Germinal center (tissue), 1 donor: Measurements from ENCODE around the gene FBXO7.

Experiments used
- DNase-seq: peaks from one replicate; pipeline ENCODE4 v3.0.0; 2012; ENCODE audit warnings: mixed read lengths, low spot score

FBXO7 gene

DNA sequence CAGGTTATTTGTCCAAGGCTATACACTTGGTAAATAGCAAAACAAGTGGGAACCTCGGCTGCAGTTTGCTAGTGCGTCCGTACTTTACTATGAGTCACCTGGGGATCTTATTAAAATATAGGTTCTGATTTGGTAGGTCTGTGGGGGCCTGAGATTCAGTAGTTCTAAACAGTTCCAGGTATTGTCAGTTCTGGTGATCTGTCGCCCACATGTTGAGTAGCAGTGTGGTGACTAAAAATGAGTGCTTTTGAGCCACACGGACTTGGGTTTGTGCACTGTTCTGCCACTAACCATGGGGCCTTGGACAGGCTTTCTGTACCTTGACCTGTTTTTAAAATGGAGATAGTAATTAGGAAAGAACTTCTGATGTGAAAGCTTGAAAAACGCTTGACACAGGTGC, 15.7 kb downstream of the FBXO7 start:
- no peak for DNase-seq

DNA sequence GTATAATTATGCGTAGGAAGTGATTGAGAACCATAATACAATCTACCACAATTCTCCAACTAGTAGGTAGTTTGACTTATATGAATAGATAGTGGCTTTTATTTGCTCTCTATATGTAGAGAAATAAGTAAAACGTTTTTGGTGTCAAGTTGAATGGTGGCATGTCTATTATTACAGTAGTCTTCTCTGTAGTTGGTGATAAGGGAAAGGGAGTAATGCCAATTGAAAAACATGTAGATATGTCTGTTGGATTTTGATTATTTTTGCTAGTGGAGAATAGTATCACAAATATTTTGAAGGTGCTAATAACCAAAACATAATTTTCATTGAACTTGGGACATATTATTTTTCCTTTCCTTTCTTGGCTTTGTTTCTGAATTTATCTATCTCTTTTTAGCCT, 17.5 kb downstream of the FBXO7 start:
- no peak for DNase-seq

DNA sequence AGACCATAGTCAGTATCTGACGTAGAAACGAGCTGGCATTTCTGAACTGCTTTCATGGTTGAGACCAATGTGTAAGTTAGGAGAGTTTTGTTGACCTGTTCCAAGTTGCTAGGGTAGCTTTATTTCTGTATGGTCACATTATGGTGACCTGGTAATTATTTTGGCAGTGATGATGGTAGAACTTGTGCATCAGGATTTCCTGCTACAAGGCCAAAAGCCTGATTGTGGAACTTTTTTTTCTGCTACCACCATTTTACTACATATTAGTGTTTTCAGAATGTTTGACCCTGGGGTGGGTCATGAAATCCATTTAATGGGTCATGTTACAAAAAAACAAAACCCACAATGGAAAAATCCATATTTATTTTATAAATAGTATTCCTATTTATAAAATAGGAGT, 18.9 kb downstream of the FBXO7 start:
- no peak for DNase-seq

DNA sequence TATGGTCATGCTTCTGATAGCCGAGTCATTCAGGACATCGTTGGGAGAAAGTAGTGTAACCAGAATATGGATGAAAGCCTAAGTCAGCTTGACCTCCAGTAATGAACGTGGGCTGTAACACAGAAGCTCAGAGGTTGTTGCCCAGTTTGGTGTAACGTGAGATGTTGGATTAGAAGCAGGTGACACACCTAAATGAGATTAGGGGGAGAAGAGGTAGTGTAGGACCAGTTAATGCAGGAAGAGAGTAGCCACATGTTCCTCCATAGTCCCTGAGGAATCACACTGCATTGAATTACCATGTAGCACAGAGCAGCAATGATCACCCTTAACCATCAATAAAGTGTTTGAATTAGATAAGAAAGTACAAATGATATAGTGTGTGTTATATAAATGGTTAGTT, 20.4 kb downstream of the FBXO7 start:
- no peak for DNase-seq

DNA sequence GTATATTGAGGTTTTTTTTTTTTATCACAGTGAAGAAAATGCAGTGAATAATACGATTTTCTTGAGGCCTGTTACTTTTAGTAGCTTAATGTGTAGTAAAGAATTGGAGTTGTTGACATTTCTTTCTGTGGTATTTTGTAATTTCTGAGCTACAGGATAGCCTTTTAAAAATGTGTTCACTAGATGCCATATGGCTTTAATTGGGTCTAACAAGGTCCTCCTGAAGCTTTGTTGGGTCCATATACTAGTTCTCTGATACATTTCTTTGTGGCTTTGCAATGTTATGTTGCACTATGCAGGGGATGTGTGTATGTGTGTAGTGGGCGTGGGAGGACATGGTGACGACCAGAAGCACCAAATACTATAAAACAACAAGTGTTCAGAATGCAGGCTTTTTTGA, 25.1 kb downstream of the FBXO7 start:
- no peak for DNase-seq

DNA sequence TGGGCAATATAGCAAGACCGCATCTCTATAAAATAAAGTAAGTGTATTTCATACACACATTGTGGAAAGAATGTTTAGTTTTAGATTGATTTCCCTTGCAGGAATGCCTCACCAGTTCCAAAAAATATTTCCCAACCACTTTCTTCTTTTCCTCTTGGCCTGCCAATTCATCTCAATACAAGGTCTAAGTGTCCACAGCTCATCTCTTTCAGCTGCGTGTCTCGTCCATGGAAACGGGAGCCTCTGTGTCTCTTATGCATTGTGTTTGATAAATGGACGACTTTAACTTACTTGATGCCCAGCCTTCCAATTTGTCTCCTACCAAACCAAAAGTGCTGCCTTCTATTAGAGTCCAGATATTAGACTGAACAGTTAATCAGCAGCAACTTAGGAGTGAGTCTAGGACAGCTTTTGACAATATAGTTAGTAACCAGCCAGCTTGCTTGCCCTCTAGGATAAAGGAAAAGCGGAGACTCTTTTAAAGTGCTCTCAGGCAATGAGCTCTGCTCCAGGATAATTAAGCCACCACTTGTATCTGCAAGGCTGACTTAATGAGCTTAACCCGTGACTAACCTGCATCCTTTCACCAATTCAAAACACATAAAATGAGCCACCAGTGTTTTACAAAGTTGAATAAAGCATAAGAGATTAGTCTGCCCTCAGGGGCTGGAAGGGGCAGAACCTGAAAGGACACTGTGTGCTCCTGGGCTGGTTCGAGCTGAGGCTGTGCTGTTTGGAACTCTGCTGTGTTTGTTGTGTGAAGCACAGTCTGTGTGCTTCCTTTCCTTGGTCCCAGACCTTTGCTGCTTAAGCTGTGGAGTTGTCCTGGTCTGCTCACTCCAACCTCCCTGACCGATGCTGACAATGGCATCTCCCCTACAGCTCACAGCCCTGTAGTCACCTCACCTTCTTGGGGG, 27.5 kb downstream of the FBXO7 start:
- DNase-seq, result no peak

DNA sequence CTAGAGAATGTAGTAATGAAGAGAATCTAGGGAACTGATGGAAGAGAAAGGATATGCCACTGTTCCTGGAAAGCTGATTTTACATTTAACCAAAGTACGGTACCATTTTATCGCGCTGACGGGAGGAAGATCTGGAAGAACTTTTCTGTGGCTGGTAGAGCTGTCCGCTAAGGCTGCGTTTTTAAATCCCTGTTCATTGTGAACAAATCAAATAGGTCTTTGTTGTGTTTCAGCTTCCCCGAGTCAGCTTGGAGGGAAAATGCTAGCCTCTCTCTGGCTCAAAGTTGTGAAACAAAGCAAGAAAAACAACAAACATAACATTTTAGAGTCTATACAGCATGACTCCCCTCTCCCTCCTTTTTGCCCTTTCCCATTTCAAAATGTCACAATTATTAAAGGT, 34.4 kb downstream of the FBXO7 start:
- no peak for DNase-seq

DNA sequence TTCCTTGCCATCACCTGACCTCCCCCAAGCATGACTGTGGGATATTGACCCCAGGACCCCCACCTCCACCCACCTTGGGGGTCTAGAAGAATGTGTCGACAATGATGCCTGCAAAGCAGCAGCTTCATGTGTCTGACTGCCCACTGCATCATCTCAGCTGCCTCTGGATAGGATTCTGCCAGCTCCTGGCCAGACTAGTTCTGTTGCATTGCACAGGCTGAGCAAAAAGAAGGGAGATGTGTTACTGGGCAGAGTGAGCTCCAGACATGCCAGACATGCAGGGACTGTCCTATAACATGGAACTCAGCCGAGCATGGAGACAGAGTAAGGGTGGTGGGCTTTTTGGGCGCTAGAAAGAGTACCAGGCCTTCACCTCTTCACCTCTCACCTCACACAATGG, 36.7 kb downstream of the FBXO7 start:
- DNase-seq, result no peak

DNA sequence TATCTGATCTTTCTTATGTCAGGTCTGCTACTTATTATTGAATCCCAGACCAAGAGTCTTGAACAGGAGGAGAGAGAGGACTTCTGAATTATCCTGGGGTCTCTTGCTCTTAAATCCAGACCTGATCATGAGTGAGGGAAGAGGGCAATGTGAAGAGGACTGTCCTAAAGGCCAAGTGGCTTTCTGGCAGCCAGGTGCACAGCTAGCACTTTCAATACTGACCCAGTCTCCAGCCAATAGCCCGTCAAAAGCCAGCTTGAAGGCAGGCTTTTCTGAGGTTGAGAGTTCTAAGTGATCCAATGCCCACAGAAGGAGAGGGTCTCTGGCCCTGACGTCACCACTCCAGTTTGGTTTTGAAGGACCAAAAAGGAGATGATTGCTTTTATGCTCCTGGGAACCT, 37.2 kb downstream of the FBXO7 start:
- DNase-seq, result no peak

DNA sequence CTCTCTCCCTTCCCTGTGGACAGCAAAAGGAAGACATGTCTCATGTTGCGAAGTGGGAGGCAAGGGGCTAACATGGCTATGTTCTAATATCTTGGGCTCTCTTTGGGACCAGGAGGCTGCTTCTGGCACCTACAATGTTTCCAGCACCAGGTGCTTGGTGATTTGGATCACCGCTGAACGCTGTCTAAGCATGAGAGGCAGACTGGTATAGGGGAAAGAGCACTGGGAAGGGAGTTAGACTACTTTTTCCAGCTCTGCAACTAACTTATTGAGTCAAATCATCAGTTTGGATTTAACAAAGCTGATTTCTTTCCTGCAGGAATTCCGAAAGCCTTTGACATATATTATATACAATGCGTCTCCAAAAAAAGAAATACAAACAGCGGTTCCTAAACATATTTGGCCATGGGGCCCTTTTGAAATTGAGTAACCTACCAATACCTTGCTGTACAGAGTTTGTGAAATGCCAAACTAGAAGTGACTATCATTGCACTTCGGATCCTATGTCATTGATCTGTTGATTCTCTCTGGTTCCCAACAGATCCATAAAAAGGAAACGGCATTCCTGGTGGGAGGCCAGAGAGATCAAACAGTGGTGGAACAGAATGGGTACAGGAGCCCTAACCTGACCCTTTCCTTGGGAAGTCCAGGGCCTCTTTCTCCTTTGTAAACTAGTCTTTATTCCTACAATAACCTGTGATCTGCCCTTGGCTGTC, 37.8 kb downstream of the FBXO7 start:
- no peak for DNase-seq

DNA sequence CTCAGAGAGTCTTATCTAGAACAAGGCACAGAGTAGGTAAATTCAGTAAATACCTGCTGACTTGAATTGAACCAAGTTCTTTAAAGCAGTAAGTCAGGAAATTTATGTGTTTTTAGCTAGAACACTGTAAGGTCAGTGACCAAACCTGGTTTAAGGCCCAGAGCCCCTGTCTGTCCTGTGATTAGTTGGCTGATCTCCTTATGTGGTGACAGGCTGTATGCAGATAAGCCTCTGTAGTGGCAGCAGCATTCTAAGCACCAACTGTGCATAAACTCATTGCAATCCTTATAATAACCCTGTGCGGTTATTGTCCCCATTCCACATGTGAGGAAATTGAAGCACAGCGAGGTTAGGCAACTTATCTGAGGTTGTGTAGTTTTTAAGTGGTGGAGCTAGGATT, 40.5 kb downstream of the FBXO7 start:
- DNase-seq, result no peak

DNA sequence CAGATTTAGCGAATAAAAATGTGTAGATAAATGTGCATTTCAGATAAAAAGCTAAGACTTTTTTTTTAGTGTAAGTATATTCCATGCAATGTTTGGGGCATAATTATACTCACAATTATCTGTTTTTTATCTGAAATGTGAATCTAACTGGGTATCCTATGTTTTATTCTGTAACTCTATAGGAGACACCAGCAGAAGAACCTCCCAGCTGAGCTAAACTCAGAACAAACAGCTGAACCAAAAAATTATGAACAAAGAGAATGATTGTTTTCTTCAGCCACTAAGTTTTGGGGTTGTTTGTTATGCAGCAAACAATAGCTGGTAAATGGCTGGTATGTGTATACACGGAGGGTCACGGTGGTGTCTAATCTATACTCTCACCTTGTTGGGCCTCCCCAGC, 42.9 kb downstream of the FBXO7 start:
- DNase-seq, result no peak

DNA sequence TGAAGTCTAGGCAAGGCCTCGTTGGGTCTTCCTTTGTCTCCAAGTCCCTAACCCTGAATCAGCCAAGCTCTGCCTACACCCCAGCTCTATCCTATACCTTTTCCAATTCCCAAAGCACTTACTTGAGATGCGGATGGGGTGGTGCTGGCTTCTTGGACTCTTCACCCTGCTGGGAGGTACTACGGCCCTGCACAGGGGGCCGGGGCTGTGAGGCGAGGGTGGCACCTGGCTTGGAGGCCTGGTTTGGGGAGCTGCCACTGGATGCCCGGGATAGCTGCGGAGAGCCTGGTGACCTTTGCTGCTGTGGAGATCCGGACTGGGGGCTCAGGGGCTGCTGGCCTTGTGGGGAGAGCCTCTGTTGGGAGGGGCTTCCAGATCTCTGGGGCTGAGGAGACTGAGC, 43.3 kb downstream of the FBXO7 start:
- no peak for DNase-seq

DNA sequence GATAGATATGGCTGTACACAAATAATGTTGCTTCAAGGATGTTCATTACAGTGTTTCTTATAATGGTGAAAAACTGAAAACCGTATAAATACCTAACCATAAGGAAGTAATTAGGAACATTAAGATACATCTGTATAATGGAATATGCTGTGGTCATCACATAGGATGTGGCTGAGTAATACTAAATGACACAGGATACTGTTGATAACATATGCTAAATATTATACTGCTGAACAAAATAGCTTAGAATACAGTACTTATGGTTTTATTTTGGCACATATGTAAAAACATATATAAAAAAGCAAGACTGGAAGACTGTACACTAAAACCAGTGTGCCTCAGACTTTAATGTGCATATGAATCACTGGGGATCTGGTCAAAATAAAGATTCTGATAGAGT, 43.8 kb downstream of the FBXO7 start:
- no peak for DNase-seq

DNA sequence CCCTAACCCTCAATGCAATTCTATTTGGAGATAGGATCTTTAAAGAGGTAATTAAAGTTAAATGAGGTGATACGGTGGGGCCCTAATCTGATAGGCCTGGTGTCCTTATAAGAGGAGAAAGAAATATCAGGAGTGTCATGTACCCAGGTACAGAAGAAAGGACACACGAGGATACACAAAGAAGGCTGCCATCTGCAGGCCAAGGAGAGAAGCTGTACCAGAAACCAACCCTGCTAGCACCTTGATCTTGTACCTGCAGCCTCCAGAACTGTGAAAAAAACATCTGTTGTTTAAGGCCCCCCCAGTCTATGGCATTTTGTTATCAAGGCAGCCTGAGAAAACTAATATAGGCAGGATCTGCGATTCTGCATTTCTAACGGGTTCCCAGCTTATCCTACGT, 44.2 kb downstream of the FBXO7 start:
- DNase-seq, result no peak

DNA sequence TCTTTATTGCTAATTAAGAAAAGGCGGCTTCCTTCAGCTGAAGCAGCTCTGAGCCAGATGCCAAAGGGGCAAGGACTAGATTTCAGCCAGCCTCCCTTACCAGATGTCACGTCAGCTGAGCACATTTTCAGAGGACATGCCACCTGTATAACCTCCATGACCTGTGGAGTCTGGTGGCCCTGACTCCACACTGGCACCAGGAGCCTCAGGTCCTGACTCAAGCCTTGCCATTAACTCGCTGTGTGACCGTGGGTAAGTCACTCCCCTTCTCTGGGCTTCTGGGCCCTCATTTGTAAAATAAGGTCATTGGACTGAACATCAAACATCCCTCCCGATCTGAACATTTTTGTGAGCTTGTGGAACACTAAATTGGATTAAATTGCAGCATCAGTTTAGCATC, 46.0 kb downstream of the FBXO7 start:
- no peak for DNase-seq

DNA sequence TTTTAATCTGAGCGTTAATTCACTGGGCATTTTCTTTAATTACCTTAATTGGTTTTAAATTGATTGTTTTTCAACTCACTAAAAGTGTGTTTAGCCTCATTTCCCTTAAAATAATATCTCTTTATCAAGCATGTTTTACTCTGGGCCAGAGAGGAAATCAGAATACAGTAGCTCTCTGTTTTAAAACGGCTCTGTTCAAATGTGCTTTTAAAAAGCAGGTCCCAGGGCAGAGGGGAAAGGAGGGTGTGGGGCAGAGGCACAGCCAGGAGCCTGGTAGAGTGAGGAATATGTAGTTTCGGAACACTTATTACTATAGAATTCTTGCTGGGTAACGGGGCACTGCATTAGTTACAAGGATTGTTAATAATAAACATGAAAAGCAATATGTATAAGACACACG, 47.6 kb downstream of the FBXO7 start:
- DNase-seq, result no peak

DNA sequence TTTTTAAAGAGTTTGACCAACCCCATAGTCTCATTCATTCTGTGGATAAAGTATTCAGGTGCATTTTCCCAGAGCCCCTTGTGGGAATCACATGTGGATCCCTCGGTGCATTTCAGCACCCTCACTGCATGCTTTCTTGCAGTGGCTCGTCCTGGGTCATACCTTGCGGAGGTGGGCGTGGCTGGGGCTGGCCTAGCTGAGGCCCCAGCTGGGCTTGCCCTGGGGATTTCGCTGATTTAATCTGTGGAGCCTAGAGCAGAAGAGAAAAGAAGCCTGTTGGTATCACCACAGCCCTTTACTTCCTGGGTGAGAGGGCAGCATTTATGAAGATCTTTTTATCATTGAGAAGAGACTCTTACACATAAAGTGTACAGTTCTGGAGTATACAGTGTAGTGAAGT, 53.1 kb downstream of the FBXO7 start:
- DNase-seq, result no peak

DNA sequence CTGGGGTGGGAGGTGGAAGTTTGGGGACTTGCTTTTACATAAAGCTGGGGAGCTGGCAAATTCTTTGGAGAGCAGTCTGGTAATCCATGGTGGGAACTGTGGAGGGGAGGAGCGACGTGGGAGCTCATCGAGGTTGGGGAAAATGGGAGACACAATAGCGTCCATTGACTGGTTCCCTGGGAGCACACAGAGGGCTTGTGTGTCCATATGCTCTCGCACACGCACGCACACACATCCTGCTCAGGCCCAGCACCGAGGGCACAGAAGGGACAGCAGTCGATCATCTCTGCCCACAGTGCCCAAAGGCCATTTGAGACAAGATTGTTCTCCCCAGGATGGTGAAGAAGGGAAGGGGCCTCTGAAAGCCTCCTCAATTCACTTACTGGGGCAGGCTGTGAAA, 53.7 kb downstream of the FBXO7 start:
- DNase-seq, result no peak

DNA sequence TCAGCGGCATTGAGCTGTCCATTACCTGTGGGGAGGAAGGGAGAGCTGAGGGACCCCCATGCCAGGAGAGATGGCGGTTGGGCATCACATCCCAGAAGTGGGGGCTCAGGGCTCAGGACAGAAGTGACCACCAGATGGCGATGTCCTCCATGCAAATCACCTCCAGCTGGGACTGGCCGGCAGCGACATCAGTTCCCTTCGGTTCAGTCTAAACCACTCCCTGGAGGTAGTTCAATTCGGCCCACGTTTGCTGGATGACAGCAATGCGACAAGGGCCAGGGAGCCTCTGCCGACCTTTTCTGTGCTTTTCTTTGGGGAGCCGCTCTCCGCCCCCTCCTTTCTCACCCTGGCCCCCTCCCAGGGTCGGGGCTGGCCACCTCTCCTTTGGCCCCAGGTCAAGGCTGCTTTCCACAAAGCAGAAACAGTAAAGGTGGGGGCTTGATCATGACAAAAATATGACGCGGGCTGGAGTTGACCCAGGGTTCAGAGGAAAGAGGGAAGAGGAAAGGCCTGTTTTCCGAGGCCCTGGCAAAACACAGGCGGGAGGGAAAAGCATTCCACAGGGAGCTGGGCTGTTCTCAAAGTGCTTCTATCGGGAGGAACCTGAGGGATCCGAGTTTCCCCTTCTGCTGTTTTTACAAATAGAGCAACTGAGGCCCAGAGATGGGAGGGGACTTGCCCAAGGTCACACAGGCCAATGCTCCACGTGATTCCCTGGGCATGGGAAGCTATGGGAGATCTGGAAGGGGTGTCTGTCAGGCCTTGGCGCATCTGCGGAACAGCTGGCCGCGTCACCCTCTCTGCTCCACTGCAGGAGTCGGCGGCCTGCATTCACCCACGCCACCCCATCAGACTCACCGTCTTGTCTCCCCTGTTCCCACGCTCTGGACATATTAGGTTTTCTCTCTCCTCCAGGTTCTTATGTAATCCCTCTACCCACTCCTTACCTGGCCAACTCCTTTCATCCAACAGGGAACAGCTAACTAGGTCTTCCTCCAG, 54.7 kb downstream of the FBXO7 start:
- peak; percentile 51 for DNase-seq

DNA sequence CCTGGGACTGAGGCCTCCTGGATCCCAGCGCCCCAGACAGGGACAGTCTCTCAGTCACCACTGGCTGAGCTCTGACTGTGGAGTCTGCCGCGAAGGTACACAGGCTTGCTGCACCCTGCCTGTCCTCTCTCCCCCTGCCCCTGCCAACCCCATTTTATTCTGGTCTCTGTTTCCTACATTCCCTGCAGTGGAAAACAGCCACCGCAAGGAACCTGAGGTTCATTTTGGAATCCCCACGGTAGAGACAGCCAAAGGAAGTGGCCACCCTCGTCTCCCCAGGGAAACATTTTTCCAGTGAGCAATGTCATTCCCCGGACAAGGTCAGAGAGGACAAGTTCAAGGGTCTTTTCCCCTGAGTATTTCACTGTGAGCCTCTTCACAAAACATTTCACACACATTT, 56.6 kb downstream of the FBXO7 start:
- DNase-seq, result no peak
